Astrocyte (in vitro differentiated cells and primary cell): ENCODE measurements around the gene RAET1E.

Experiments used
- CTCF ChIP-seq: IDR thresholded peaks from 2 replicates; pipeline ENCODE4 v1.5.1; 2011; ENCODE audit warnings: low read depth, mild to moderate bottlenecking, inconsistent platforms, low read length, moderate library complexity; ENCODE audit not compliant: insufficient read depth
- EZH2 ChIP-seq: IDR thresholded peaks from 2 replicates; pipeline ENCODE4 v1.6.1; 2012; ENCODE audit warnings: mild to moderate bottlenecking, low read length, inconsistent platforms; ENCODE audit not compliant: insufficient read depth

GRCh38 chr6:149884617-149885016 is 13.3 kb downstream of the RAET1E start:
- TF ChIP-seq CTCF (no peak), EZH2 (no peak)
